ENCODE measurements around the gene TOX2. TPM values are rescaled to one million over a fixed set of nuclear protein-coding genes. Genes with fewer than 3 reads are reported as not detected.

TOX2 gene
- polyA plus RNA-seq, 3 donors, result 0.39 to 0.56 (median 0.47) TPM

- 97% methylated on average over 4 of the region's 4 CpGs for WGBS (ENCODE audit: insufficient coverage)
- Histone ChIP-seq H3K27ac (ENCODE audit: low read depth in 1 of 2, low read length in 2 of 2) (no peak overlapping the region), H3K9me3 (replicated peaks in 1 of 2; ENCODE audit: control insufficient read depth in 1 of 2, insufficient read depth in 1 of 2, low read length in 2 of 2) (peaks cover 0 to 5% of the 10 kb centered on the region in 2 donors), H3K9ac (ENCODE audit: insufficient read depth, low read length, poor library complexity, severe bottlenecking) (no peak overlapping the region), H3K79me2 (ENCODE audit: insufficient read depth, low read length) (no peaks in the 10 kb centered on the region), H3K36me3 (replicated peaks in 1 of 2; ENCODE audit: control insufficient read depth in 1 of 2, insufficient read depth in 2 of 2, low read length in 2 of 2) (no peaks in the 10 kb centered on the region), H3K27me3 (ENCODE audit: control insufficient read depth in 2 of 2, insufficient read depth in 2 of 2, low read length in 2 of 2) (peaks cover 30 to 82% of the 10 kb centered on the region in 2 donors), H3K4me1 (ENCODE audit: control insufficient read depth in 1 of 2, insufficient read depth in 2 of 2, low read length in 2 of 2) (peaks cover 4 to 6% of the 10 kb centered on the region in 2 donors), H4K20me1 (ENCODE audit: insufficient read depth, low read length) (no peaks in the 10 kb centered on the region), H2AFZ (ENCODE audit: insufficient read depth, low read depth, low read length, poor library complexity, severe bottlenecking) (no peak overlapping the region), H3K4me2 (replicated peaks; ENCODE audit: extremely low read depth, low read length, poor library complexity, severe bottlenecking) (no peak overlapping the region), H3K4me3 (replicated peaks in 1 of 3; ENCODE audit: low read depth in 2 of 3, low read length in 3 of 3) (no peak overlapping the region)
- H3K27ac Mint-ChIP-seq, result no peak overlapping the region
- H3K36me3 Mint-ChIP-seq, result peaks cover 3 to 4% of the 10 kb centered on the region in 2 donors
- H3K4me1 Mint-ChIP-seq, result peaks cover 14% of the 10 kb centered on the region
- H3K27me3 Mint-ChIP-seq (ENCODE audit: low read depth in 3 of 3), result peaks cover 76 to 85% (median 78%) of the 10 kb centered on the region in 3 donors
- DNase-seq, result no peak
- H3K4me3 Mint-ChIP-seq, result no peak overlapping the region
- TF ChIP-seq, protein P1, sequence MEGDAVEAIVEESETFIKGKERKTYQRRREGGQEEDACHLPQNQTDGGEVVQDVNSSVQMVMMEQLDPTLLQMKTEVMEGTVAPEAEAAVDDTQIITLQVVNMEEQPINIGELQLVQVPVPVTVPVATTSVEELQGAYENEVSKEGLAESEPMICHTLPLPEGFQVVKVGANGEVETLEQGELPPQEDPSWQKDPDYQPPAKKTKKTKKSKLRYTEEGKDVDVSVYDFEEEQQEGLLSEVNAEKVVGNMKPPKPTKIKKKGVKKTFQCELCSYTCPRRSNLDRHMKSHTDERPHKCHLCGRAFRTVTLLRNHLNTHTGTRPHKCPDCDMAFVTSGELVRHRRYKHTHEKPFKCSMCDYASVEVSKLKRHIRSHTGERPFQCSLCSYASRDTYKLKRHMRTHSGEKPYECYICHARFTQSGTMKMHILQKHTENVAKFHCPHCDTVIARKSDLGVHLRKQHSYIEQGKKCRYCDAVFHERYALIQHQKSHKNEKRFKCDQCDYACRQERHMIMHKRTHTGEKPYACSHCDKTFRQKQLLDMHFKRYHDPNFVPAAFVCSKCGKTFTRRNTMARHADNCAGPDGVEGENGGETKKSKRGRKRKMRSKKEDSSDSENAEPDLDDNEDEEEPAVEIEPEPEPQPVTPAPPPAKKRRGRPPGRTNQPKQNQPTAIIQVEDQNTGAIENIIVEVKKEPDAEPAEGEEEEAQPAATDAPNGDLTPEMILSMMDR (IDR thresholded peaks at IDR 0.05), result no peak
- H3K9me3 Mint-ChIP-seq, result peaks cover 0 to 13% (median 3%) of the 10 kb centered on the region in 7 donors
- intact Hi-C loops (cut with micrococcal nuclease), result no loop called here
These were observed 6.1 kb downstream of the TOX2 start for GRCh38 chr20:43920797-43921196.

DNA sequence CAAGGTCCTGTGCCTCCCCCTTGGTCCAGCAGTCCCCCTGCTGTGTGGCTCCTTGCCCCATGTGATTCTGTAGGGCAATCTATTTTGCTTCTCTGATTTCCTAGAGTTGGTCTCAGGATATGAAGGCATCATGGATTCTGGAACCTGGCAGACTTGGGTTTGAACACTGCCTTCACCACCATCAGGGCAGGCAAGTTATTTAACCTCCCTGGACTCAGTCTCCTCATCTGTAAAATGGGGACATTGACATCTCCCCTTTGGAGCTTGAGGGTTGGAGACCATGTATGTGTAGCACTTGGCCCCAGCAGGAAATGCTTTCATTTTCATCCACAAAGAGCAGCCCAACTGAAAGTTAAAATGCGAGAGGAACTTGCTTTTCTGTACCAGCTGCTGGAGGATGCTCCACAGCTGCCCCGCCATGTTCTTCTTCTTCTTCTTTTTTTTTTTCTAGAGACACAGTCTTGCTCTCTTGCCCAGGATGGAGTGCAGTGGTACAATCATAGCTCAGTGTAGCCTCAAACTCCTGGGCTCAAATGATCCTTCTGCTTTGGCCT is 6.7 kb downstream of the TOX2 start:
- 33% methylated on average over 2 of the region's 2 CpGs for WGBS (ENCODE audit: insufficient coverage)
- Histone ChIP-seq H3K27ac (ENCODE audit: low read depth in 1 of 2, low read length in 2 of 2) (no peak overlapping the region), H3K36me3 (replicated peaks in 1 of 2; ENCODE audit: control insufficient read depth in 1 of 2, insufficient read depth in 2 of 2, low read length in 2 of 2) (no peaks in the 10 kb centered on the region), H3K4me1 (ENCODE audit: control insufficient read depth in 1 of 2, insufficient read depth in 2 of 2, low read length in 2 of 2) (peaks cover 0 to under 1% of the 10 kb centered on the region in 2 donors), H3K4me2 (replicated peaks; ENCODE audit: extremely low read depth, low read length, poor library complexity, severe bottlenecking) (no peak overlapping the region), H3K9me3 (replicated peaks in 1 of 2; ENCODE audit: control insufficient read depth in 1 of 2, insufficient read depth in 1 of 2, low read length in 2 of 2) (peaks cover 0 to 5% of the 10 kb centered on the region in 2 donors), H3K4me3 (replicated peaks in 1 of 3; ENCODE audit: low read depth in 2 of 3, low read length in 3 of 3) (no peak overlapping the region), H3K9ac (ENCODE audit: insufficient read depth, low read length, poor library complexity, severe bottlenecking) (no peak overlapping the region), H3K79me2 (ENCODE audit: insufficient read depth, low read length) (no peaks in the 10 kb centered on the region), H4K20me1 (ENCODE audit: insufficient read depth, low read length) (no peaks in the 10 kb centered on the region), H2AFZ (ENCODE audit: insufficient read depth, low read depth, low read length, poor library complexity, severe bottlenecking) (no peak overlapping the region), H3K27me3 (ENCODE audit: control insufficient read depth in 2 of 2, insufficient read depth in 2 of 2, low read length in 2 of 2) (peaks cover 29 to 76% of the 10 kb centered on the region in 2 donors)
- intact Hi-C loops (cut with micrococcal nuclease), result no loop called here
- Mint-ChIP-seq H3K36me3 (peaks cover 2 to 3% of the 10 kb centered on the region in 2 donors), H3K4me1 (peaks cover 16% of the 10 kb centered on the region), H3K4me3 (peak overlapping the region in 1 of 2 donors; percentile 57), H3K9me3 (peaks cover 0 to 11% (median 2%) of the 10 kb centered on the region in 7 donors), H3K27ac (no peak overlapping the region), H3K27me3 (ENCODE audit: low read depth in 3 of 3) (peaks cover 71 to 82% (median 74%) of the 10 kb centered on the region in 3 donors)
- TF ChIP-seq, protein P1 (IDR thresholded peaks at IDR 0.05), result no peak
- DNase-seq, result no peak
